Measurements from ENCODE around the gene ANO5.

Gene ANO5

GRCh38 chr11:22194907-22195306, 2.0 kb downstream of the ANO5 start:
- no peak for DNase-seq (ENCODE audit: low read depth)
- TF ChIP-seq CTCF (conservative IDR thresholded peaks at IDR 0.05; ENCODE audit: control insufficient read depth, insufficient read depth, low read depth, low read length) = no peak
- no peak overlapping the region for H3K4me3 ChIP-seq (ENCODE audit: control insufficient read depth, low read depth, low read length)

- TF ChIP-seq CTCF (conservative IDR thresholded peaks at IDR 0.05; ENCODE audit: control insufficient read depth, insufficient read depth, low read depth, low read length) = no peak
- H3K4me3 ChIP-seq (ENCODE audit: control insufficient read depth, low read depth, low read length) = no peak overlapping the region
- DNase-seq (ENCODE audit: low read depth) = no peak
These were observed 4.5 kb downstream of the ANO5 start for GRCh38 chr11:22197139-22198005.

- no peak for DNase-seq (ENCODE audit: low read depth)
- no peak overlapping the region for H3K4me3 ChIP-seq (ENCODE audit: control insufficient read depth, low read depth, low read length)
- TF ChIP-seq CTCF (conservative IDR thresholded peaks at IDR 0.05; ENCODE audit: control insufficient read depth, insufficient read depth, low read depth, low read length) = no peak
These were observed 6.4 kb downstream of the ANO5 start for GRCh38 chr11:22199243-22199642.

- no peak for TF ChIP-seq CTCF (conservative IDR thresholded peaks at IDR 0.05; ENCODE audit: control insufficient read depth, insufficient read depth, low read depth, low read length)
- no peak for DNase-seq (ENCODE audit: low read depth)
These were observed 10.4 kb downstream of the ANO5 start for GRCh38 chr11:22203281-22203680.

GRCh38 chr11:22207162-22207561, 14.3 kb downstream of the ANO5 start:
- TF ChIP-seq CTCF (conservative IDR thresholded peaks at IDR 0.05; ENCODE audit: control insufficient read depth, insufficient read depth, low read depth, low read length) = no peak
- H3K4me3 ChIP-seq (ENCODE audit: control insufficient read depth, low read depth, low read length) = no peak overlapping the region
- DNase-seq (ENCODE audit: low read depth) = no peak

More at GRCh38 chr11:22203281-22203680, 10.4 kb downstream of the ANO5 start:
- H3K4me3 ChIP-seq (ENCODE audit: control insufficient read depth, low read depth, low read length) = no peak overlapping the region

GRCh38 chr11:22208151-22208858, 15.4 kb downstream of the ANO5 start:
- DNase-seq (ENCODE audit: low read depth) = no peak
- no peak overlapping the region for H3K4me3 ChIP-seq (ENCODE audit: control insufficient read depth, low read depth, low read length)
- no peak for TF ChIP-seq CTCF (conservative IDR thresholded peaks at IDR 0.05; ENCODE audit: control insufficient read depth, insufficient read depth, low read depth, low read length)
